HuH-7.5 (cell line): ENCODE data around the gene COASY.
A peak's percentile ranks its signal among the peaks of the same experiment; 100 is the strongest.

Experiments used
- DNase-seq: peaks from one replicate; pipeline ENCODE4 v3.0.0; 2011; ENCODE audit warnings: low spot score

COASY gene

DNA sequence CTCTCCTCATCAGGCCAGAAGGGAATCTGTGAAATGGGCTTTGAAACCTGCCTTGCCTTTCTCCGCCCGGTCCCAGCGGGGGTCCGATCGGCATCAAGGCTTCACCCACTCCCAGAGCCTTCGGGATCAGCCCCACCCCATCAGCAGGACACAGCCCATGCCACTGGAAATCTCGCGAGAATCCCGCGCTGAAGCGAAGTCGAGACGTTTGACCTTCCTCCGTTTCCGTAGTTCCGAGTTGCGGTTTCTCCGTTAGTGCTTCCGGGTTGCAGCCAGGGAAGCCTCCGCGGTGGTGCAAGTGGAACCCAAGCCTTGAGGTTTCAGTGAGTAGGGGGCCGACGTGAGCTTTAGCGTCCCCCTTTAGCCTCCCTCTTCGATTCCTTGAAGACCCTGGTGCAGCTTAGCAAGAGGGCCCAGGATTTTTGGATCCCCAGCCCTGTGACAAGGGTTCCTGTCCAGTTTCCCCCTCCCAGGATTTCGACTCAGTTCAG, at the start of gene COASY:
Gene COASY, plus strand, starts transcription at position 252 of the 491 bp plus-strand sequence. CDS start 475 bp downstream, outside the sequence.
- DNase-seq: peak; percentile 99

DNA sequence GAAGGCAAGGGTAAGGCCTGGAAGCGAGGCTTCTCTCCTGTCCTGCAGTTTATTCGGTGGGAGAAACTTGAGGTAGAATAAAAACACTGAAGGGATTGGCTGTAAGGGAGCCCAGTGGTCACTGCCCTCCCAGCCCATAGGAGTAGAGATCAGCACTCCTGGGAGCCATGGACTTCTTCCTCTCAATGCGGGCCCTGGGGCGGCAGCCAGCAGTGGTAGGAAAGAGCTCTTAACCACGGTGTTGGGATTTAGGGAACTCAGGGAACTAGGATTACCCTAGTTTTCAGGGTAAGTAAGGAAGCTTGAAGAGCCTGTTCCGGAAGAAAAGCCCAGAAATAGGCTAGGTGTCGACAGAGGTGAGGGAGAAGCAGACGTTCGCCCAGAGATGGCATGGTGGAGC, 49.7 kb upstream of the COASY start:
- DNase-seq: no peak

DNA sequence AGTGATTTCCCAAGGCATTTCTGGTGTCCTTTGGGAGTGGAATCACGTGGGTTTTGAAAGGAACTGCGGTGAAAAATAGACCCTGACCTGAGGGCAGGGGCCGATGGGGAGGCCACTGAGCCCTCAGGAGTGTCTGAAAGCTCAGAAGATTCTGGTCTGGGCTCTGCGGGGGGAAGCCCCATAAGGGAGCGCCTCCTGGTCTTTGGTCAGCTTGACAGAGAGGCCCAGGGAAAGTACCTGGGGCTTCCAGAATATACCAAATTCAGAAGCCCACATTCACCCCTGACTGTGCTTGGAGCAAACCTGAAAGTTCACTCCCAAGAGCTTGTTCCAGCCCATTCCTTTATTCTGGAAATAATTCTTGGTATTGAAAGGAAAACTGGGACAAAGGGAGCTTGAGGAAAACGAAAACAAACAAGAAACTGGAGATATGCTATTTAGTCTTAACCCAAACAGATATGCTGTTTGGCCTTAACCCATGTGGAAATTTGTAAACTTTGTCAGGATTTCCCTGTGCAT, 49.2 kb upstream of the COASY start:
- DNase-seq: no peak

DNA sequence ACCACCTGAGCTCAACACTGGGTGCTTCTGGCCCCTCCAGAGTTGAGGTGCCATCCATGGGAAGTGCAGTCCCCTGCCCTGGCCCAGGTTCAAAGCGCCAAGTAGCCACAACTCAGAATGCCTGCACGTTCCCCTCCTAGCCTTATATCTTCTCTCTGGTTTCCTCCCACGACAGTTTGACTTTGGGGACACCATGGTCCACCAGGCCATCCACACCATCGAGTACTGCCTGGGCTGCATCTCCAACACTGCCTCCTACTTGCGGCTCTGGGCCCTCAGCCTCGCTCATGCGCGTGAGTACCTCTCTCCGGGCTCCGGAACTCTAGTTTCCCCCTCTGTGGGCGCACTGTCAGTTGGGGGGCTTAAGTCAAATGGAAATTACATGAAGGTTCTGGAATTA, 48.3 kb upstream of the COASY start:
- no peak for DNase-seq

DNA sequence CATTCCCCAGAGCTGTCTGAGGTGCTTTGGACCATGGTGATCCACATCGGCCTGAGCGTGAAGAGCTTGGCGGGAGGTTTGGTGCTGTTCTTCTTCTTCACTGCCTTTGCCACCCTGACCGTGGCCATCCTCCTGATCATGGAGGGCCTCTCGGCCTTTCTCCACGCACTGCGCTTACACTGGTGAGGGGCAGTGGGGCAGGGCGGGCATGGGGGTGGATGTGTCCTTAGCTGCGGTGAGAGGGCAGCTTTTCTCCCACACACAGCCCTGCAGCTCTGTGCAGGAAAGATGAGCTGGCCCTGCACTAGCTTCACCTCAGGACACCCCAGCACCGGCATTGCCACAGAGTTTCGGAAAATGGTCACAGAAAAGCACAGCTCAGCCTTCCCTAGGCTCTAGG, 47.7 kb upstream of the COASY start:
- DNase-seq: no peak

DNA sequence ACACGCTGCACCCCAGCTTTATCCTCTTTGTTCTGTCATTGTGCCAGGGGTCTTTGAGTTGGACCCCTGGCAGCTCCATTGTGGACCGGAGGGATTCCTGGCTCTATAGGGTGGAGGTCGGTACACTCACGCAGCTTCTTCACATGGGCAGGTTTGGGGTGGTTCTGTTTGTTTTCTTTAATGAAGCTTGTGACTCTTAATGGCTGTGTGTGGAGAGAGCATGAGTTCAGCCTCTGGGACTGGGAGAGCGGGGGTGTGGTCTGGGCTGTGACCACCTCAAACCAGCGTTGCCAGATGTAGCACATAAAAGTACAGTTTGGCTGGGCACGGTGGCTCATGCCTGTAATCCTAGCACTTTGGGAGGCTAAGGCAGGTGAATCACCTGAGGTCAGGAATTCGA, 47.1 kb upstream of the COASY start:
- no peak for DNase-seq

DNA sequence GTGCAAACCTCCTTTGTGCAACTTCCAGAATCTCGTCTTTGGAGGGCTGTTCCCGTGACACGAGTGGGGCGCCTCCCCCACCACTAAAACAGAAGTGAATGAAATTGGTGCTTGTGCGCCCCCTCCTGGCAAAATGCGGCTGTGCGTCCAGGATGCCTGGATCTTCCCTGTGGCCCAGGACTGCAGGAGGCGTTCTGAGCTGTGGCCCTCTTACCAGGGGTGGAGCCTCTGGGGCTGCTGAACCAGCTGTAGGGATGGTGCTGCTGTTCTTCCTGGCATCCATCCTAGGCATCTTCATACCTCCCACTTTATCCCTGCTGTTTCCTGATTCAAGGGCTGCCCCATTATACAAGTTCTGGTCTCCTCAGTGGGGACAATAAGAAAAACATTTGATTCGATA, 44.4 kb upstream of the COASY start:
- peak; percentile 86 for DNase-seq

DNA sequence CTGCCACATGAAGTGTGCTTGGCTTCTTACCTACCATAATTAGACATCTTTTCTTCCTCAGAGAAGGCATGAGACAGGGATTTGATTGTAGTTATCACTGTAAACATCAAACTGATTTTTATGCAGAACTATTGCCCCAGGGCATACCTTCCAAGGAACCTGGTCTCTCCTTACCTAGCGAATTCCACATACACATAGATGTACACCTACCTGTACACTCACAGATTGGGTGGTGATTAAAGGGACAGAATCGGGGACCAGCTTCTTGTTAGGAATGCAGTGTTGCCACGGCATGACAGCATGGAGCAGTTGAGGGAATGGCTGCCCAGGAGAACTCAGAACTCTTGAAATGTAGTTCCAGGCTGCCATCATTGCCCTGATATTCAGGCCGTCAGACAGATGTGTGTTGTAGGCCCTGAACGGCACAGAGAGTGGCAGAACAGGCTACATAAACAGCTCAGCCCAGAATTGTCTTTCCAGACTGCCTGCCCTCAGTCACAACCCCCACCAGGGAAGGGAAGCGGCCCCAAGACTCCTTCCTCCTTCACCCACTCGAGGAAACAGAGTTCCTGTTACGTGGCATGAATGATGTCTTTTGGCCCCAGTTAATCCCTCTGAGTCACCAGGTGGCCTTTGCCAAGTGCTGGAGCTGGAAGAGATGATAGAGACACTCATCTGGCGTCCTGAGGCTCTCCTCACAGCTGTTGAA, 43.7 kb upstream of the COASY start:
- DNase-seq: no peak

DNA sequence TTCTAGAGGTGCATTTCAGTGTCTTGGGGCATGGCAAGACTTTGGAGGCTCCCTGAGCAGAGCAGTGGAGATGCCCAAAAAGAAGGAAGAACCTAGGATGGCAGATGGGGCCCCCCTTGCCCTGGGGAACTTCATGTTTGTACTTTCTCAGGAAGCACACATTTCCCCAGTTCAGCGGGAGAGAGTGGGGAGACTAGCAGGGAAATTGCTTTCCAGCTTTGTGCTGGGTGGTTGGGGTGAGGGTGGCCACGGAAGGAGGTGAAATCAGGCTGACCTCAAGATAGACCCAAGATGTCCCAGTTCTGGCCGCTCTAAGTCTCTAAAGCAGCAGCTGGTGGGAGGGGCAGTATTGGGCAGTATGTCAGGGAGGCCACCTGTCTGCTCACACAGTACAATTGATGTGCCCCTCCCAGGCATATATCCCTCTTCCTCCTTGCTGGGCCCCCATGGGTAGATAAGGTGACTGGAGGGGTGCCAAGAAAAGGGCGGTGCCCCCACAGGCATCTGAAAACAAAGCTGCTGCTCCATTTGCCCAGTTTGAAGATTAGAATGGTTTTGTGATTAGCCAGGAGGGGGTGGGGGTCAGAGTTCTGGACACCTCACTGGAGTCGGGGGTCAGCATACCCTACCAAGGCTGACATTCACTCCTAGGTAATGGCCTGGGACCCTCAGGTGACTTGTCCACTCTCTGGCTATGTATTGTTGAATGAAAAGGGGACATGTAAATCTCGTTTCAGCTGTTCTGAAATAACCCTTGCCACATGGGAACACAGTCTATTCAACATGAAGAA, 43.0 kb upstream of the COASY start:
- no peak for DNase-seq

DNA sequence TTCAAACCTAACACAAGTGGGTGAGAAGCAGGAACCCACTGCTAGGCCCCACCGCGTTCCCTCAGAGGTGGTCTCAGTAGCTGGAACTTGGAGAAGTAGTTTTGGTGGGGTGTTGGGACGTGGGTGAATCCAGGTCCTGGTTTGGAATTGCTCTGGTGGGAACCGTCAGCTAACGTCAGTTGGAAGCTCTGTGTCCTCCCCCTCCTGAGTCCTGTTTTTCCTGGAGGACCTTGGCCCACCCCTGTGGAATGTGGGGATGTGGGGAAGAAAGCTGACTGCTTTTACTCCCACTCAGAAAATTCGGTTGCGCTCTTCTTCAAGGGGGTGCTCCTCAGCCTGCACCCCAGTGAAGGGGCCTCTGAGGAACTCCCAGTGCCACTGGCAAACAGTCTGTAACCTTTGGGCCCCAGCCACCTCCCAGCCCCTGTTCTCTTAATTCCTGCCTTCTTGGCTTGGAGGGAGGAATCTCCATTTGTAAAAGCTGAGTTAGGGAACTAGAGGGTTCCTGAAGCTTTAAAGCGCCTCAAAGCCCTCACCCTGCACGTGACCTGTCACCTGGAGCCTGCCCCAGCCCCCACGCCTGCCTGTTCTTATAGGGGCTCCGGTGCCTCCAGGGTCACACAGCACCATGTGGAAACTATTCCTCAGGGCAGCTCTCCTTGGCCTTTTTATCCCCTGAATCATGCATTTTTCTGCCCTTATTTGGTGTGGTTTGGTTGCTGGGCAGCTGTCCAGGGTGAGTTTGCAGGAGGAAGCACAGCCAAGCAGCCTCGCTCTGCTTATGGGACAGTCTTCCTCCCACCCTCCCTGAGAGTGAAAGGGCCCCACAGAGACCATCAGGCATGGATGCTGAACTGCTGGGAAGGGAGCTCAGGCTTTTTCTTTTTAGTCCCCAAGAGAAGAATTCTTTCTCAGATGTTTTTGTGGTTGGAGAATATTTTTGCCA, 42.1 kb upstream of the COASY start:
- DNase-seq: no peak

DNA sequence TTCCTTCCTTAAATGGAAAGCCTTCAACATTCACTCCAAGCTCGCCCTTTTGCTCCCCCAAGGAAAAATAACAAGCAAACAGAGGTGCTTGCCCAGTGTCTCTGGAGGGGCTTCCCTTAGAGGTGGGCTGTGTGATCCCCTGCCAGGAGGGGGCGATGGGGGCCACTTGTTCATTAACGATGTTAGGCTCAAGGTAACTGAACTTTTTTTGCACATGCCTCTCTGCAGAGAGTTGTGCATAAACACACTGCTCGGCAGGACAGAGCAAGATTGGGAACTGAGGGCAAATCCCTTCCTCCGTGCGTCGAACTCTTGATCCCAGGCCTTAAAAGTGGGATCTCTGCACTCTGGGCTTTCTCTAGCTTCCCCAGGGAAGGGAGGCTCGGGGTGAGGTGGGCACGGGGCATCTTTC, 41.4 kb upstream of the COASY start:
- DNase-seq: no peak

DNA sequence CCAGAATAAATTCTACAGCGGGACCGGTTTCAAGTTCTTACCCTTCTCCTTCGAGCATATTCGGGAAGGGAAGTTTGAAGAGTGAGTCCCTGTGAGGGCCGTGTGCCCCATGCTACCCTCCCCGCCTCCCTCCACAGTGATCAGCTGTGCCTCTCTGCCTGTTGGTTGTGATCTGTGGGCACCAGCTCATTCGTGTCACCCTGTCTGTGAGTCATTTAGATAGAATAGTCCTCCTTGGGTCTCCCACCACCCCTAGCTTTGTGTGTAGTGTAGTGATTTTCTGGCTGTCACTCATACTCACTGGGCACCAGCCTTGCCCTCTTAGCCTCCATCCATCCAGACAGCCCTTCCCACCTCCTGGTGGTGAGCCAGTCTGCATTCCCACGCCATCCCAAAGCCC, 40.9 kb upstream of the COASY start:
- no peak for DNase-seq

DNA sequence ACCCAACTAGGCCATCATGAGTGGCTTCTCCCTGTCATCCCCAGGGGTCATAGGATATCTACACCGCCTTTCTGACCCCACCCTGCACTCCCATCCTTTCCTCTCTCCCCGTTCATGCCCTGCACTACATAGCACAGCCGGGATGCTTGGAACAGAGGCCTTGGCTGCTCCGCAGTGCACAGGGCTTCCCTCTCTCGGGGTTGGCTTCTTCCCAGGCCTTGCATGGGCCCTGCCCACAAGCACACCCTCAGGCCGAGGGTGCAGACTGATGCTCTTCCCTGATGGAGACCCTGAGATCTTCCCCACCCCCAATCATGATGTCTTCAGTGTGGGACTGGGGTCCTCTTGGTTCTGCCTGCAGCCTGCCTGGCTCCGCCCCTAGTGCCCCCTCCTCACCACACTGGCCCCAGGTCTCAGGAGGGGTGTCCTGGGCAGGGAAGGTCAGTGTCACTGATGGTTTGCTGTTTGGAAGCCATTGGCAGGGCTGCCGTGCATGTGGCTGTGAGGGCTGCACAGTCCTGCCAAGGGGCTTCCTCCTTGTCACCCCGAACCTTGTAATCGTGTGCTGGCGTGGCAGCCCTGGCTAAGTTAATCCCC, 40.2 kb upstream of the COASY start:
- DNase-seq: no peak

DNA sequence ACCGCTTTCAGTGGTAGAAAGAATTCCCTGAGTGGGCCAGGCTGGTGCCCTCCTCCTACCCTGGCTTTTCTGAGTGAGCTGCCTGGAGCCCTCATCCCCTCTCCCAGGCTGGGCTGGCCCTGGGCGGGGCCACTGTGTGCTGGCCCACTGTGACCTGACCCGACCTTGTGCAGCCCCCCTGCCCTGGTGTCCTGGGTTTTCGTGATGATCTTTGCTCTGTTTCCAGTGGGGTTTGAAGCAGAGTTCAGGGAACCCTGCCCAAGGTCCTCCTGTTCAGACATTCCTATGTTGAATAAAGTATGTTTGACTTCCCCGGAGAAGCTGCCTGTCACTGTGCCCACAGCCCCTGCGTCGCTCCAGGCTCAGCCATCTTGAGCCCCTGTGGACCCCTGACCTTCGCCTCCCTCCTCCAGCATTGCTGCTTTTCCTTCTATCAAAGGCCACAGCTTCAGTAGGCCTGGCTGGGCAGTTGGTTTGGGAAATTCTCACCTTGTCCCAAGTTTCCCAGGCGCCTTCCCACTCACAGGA, 39.6 kb upstream of the COASY start:
- DNase-seq: no peak

DNA sequence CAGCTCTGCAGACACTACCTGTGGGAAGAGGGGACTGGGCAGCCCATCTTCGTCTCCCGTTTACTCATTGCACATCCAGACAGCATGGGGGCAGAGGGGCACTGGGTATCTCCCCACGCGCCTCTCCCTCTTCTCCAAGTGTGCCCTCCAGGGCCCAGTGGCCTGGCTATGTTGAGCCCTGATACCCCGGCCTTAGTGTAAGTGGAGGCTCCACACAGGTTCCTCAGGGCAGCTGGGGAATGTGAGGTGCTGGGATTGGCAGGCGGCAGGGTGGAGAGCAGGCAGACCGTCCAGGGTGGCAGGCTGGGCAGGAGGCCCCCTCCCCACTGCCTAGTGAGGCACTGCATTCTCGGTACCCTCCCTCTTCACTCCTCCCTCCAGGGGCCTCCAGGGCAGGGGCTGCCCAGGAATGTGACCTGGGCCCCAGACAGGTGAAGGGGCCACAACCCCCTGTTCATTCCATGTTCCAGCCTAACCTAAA, 39.1 kb upstream of the COASY start:
- no peak for DNase-seq

DNA sequence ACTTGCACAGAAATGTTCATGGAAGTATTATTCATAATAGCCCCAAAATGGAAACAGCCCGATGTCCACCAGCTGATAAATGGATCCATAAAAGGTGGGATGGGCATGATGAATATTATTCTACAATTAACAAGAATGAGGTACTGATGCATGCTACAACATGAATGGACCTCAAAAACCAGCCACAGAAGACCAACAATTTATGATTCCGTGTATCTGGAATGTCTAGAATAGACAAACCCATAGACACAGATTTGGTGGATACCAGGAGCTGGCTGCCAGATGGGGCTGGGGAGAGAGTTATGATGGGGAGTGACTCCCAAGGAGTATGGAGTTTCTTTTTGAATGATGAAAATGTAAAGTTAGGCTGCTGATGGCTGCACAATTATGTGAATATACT, 36.7 kb upstream of the COASY start:
- DNase-seq: no peak

DNA sequence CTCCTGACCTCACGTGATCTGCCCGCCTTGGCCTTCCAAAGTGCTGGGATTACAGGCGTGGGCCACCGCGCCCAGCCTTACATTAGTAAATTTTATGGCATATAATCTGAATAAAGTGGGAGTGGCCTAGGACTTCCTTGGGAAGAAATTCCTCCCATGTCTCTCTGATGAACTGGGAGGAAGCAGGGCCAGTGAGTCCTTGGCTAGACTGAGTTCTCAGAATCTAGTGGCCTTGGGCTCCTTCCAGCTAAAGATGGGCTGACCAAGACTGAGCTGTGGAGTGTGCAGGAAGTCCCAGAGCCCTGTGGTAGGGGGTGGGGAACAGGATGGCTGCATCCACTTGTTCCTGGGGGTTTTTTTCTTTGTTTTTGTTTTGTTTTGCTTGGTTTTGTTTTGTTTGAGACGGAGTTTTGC, 35.9 kb upstream of the COASY start:
- no peak for DNase-seq

DNA sequence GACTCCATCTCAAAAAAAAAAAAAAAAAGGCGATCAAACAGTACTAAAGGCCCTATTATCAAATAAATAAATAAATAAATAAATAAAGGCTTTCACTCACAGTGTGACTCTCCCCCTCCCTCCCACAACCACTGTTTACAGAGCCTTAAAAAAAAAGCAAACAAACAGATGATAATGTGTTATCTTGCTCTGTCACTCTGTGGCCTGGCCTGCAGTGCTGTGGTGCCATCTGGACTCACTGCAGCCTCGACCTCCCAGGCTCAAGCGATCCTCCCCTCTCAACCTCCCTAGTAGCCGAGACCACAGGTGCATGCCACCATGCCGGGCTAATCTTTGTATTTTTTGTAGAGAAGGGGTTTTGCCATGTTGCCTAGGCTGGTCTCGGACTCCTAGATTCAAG, 34.0 kb upstream of the COASY start:
- no peak for DNase-seq

DNA sequence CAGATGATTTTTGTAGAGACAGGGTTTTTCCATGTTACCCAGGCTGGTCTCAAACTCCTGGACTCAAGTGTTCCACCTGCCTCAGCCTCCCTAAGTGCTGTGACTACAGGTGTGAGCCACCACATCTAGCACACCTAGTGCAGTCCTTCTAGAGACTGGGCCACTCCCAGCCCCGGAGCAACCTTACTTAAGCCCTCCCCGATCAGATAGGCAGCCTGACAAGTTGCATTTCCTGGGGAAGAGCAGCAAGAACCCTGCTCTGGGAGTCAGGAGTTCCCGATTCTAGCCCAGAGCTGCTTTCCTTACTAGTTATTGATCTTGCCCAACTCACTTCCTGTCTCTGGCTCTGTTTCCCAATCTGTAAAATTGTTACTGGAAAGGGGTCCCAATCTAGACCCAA, 32.9 kb upstream of the COASY start:
- no peak for DNase-seq

DNA sequence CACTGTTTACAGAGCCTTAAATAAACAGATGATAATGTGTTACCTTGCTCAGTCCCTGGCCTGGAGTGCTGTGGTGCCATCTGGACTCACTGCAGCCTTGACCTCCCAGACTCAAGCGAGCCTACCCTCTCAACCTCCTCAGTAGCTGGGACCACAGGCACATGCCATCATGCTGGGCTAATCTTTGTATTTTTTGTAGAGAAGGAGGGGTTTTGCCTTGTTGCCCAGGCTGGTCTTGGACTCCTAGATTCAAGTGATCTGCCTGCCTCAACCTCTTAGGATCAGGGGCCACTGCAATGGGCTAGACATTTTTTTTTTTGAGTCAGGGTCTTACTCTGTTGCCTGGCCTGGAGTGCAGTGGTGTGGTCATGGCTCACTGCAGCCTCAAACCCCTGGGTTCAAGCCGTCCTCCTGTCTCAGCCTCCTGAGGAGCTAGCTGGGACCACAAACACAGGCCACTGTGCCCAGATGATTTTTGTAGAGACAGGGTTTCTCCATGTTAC, 30.9 kb upstream of the COASY start:
- no peak for DNase-seq
